ENCODE measurements around the gene RPLP2.

RPLP2 gene

GRCh38 chr11:803770-804598, 5.8 kb upstream of the RPLP2 start:
- DNase-seq (ENCODE audit: low read depth in 3 of 3): no peak

GRCh38 chr11:804599-804964, 5.2 kb upstream of the RPLP2 start:
- DNase-seq (ENCODE audit: low read depth in 3 of 3): no peak

- no peak for DNase-seq (ENCODE audit: low read depth in 3 of 3)
These were observed 1.1 kb upstream of the RPLP2 start for GRCh38 chr11:808427-809286.

GRCh38 chr11:810040-810567, 337 bp downstream of the RPLP2 start:
- no peak for DNase-seq (ENCODE audit: low read depth in 3 of 3)

- DNase-seq (ENCODE audit: low read depth in 3 of 3): no peak
These were observed 1.9 kb downstream of the RPLP2 start for GRCh38 chr11:811446-812245.

- DNase-seq (ENCODE audit: low read depth in 3 of 3): no peak
These were observed 2.6 kb downstream of the RPLP2 start for GRCh38 chr11:812390-812789.

GRCh38 chr11:813072-813455, 3.3 kb downstream of the RPLP2 start:
- DNase-seq (ENCODE audit: low read depth in 3 of 3): no peak

- DNase-seq (ENCODE audit: low read depth in 3 of 3): no peak
These were observed 3.8 kb downstream of the RPLP2 start for GRCh38 chr11:813456-814096.

- DNase-seq (ENCODE audit: low read depth in 3 of 3): no peak
These were observed 6.1 kb downstream of the RPLP2 start for GRCh38 chr11:815675-816432.

- no peak for DNase-seq (ENCODE audit: low read depth in 3 of 3)
These were observed 6.6 kb downstream of the RPLP2 start for GRCh38 chr11:816433-816779.

GRCh38 chr11:818396-819128, 8.8 kb downstream of the RPLP2 start, which contains the start of gene PNPLA2:
TSS of gene PNPLA2 (plus strand) at chr11:818914. CDS start at chr11:819719, 805 bp downstream.
- no peak for DNase-seq (ENCODE audit: low read depth in 3 of 3)

- DNase-seq (ENCODE audit: low read depth in 3 of 3): peak; percentile 74 to 93 (median 84)
These were observed 9.6 kb downstream of the RPLP2 start for GRCh38 chr11:819129-819931.

GRCh38 chr11:819943-820649, 10.3 kb downstream of the RPLP2 start:
- peak; percentile 86 to 94 (median 88) for DNase-seq (ENCODE audit: low read depth in 3 of 3)

GRCh38 chr11:820655-821511, 11.1 kb downstream of the RPLP2 start:
- no peak for DNase-seq (ENCODE audit: low read depth in 3 of 3)

GRCh38 chr11:821512-822371, 12.0 kb downstream of the RPLP2 start:
- DNase-seq (ENCODE audit: low read depth in 3 of 3): no peak
